Measurements from ENCODE around the gene BIN2.
"Not testable (repeated sequence)": the region's sequence is repeated elsewhere in the genome, so short reads cannot be mapped to it uniquely, and the experiment has no call there.

The BIN2 gene

GRCh38 chr12:51345681-51346080, 21.7 kb upstream of the BIN2 start:
- no peak for DNase-seq (ENCODE audit: low read depth)

GRCh38 chr12:51343201-51343600, 19.2 kb upstream of the BIN2 start:
- DNase-seq (ENCODE audit: low read depth): no peak

DNA sequence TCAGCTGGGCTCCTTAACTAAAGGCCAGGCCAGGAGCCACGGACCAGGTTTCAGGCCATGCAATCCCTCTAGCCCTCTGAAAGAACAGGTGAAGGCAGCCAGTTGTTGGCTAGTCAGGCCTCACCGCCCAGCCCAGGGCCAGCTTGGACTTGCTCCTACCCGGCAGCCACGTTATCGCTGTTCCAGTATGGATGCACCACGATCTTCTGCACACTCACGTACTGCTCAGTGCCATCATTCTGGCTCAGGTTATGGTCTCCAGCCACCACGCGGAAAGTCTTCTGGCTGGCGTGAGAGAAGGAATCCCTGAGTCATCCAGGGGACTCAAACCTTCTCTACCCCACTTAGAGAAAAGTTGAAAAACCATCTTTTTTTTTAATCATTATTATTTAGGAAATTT, 18.4 kb upstream of the BIN2 start:
- no peak for DNase-seq (ENCODE audit: low read depth)

DNA sequence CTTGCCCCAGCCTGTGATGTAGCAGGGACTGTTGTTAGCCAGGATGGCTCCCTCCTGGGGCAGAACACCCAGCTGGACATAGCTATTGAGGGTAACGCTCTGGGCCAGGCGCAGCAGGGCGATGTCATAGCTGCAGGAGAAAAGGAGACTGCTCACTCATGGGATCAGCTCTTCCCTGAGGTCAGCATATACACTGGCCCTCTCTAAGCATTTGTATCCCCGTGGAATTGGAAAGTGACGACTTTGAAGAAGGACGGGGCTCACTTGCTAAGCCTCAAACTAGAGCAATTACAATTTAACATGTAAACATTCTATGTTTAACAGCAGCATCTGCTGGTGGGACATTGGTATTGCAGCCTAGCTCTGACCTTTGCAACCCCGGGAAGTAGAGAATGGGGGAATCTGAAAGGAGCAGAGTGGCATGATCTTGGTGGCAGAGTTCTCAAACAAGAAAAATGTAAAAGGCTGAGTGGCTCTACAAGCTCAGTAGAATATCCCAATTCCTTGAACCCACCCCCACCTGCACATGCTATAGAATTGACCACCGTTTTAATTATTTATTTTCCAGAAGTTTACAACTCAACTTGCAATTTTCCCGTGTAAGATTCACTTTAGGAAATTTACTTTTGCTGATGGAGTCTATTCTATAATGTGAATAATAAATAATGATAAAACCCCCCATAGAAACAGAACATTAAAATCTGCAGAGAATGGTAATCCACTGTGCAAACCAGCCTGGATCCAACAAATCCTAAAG, 17.5 kb upstream of the BIN2 start:
- DNase-seq (ENCODE audit: low read depth): peak; percentile 68

DNA sequence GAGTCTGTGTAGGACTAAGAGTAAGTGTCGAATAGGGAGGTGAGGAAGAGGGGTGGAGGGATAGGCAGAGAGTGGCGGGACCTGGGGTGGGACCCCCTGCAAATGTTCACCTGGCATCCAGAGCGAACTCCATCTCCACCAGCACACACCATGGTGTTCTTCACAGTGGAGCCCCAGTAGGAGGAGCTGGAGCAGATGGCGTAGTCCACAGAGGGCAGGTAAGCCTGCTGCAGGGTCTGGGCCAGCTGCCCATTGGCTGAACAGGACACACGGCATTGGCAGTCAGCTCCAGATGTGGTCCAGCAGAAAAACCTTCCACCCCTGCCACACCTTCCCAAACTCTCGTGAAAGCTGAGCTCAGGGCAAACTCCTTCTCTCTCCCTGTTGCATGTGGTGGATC, 15.8 kb upstream of the BIN2 start:
- no peak for DNase-seq (ENCODE audit: low read depth)

GRCh38 chr12:51337336-51337735, 13.4 kb upstream of the BIN2 start:
- not testable (repeated sequence) for DNase-seq (ENCODE audit: low read depth)

DNA sequence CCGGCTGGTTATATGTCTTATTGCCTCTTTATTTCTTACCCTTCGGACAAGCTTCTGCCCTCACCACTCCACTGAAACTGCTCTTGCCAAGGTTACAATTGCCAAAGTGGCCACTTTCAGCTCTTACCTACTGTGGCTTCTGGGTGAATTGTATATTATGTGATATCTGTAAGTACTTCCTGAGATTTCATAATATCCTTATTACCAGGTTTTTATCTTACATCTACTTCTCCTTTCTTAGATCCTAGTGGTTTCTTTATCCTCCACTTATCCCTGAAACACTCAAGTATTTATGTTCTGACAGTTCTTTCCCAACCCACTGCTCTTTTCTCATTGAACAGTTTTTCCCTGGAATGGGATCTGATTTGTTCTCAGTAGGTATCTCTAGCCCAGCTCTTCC, 12.0 kb upstream of the BIN2 start:
- no peak for DNase-seq (ENCODE audit: low read depth)

- DNase-seq (ENCODE audit: low read depth): no peak
Observed at GRCh38 chr12:51334764-51335163, 10.8 kb upstream of the BIN2 start.

- no peak for DNase-seq (ENCODE audit: low read depth)
Observed at GRCh38 chr12:51333536-51333935, 9.6 kb upstream of the BIN2 start.

DNA sequence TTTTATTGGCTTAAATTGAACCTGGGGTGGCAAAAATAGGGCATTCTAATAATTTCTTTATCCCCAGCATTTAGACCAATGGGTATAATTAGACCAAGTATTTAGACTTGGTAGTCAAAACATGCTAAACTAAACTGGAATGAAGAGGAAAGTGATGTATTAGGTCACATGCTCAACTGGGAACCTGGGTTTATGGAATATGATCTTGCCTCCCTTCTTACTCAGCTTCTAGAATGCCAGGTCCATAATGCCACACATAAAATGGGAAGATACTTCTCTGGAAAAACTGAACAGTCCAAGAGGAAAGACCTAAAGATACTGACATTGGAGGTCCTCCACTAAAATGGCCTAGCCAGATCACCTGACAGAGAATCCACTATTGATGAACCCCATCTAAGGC, 6.2 kb upstream of the BIN2 start:
- DNase-seq (ENCODE audit: low read depth): no peak

DNA sequence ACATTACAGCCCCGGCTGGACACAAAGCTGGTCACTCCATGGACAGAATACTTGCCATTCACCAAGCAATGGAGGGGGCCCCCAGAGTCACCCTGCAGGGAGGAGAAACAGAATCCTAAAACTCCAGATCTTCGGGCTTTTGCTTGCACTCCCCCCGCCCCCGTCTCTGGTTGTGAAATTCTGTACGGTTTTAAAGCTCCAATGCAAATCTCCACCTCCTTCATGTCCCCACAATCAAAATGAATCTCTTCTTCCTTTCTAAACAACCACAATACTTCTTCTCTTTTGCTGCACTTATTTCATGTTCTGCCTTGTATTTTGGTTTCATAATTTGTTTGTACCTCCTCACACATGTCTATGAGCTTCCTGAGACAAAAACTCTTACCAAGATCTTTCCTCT, 5.8 kb upstream of the BIN2 start:
- no peak for DNase-seq (ENCODE audit: low read depth)

DNA sequence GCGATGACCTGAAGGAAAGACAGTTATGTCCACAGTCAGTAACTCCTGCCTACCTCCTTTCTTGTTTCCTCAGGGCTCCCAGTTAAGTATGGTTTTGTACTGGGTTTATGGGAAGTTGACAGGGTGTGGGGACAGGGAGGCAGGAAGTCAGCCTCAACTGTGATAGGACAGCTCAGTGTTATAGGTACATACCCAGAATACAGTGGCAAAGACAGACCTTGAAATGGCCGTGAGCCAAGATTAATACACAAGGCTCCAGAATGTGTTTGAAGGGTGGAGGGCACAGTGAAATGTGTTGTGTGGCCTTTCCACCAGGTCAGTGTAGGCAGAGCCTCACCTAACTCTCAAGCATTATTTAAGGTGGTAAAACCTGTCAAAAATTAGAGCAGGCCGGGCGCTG, 4.6 kb upstream of the BIN2 start:
- DNase-seq (ENCODE audit: low read depth): no peak

DNA sequence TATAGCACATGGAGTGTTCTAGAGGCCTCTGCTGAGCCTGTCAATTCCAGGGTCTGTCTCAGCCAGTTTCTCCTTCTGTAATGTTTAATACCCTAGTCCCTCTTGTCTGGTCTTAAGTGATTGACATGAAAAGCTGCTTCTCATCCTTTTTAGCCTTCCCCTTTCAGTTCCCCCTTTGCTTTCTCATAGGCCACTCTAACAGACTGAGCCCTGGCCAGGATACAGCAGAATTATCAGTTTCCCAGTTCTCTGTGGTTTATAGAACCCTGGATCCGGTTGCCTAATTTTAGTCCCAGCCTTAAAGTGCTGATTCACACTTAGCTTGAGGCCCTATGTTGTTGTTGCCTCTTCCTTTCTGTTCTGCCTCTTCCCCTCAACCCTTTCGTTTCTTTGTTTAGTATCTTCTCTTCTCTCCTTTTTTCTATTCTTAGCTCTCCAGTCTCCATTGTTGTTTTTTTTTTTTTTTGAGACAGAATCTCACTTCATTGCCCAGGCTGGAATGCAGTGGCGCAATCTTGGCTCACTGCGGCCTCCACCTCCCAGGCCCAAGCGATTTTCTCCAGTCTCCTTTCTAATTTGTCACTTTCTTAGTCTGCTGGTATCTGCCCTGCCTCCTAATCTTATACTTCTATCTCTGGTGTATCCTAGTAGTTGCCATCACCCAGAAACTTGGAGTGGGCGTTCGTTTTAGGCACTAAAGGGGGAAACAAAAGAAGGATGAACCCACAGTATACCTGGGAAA, 2.9 kb upstream of the BIN2 start:
- no peak for DNase-seq (ENCODE audit: low read depth)

- DNase-seq (ENCODE audit: low read depth): no peak
Observed at GRCh38 chr12:51324953-51325352, 979 bp upstream of the BIN2 start.

GRCh38 chr12:51323317-51323960, 535 bp downstream of the BIN2 start:
- DNase-seq (ENCODE audit: low read depth): peak; percentile 28

- no peak for DNase-seq (ENCODE audit: low read depth)
Observed at GRCh38 chr12:51322452-51322851, 1.5 kb downstream of the BIN2 start.

- no peak for DNase-seq (ENCODE audit: low read depth)
Observed at GRCh38 chr12:51321882-51322281, 2.1 kb downstream of the BIN2 start.

GRCh38 chr12:51320695-51321320, 3.2 kb downstream of the BIN2 start:
- no peak for DNase-seq (ENCODE audit: low read depth)

GRCh38 chr12:51320311-51320694, 3.7 kb downstream of the BIN2 start:
- no peak for DNase-seq (ENCODE audit: low read depth)

DNA sequence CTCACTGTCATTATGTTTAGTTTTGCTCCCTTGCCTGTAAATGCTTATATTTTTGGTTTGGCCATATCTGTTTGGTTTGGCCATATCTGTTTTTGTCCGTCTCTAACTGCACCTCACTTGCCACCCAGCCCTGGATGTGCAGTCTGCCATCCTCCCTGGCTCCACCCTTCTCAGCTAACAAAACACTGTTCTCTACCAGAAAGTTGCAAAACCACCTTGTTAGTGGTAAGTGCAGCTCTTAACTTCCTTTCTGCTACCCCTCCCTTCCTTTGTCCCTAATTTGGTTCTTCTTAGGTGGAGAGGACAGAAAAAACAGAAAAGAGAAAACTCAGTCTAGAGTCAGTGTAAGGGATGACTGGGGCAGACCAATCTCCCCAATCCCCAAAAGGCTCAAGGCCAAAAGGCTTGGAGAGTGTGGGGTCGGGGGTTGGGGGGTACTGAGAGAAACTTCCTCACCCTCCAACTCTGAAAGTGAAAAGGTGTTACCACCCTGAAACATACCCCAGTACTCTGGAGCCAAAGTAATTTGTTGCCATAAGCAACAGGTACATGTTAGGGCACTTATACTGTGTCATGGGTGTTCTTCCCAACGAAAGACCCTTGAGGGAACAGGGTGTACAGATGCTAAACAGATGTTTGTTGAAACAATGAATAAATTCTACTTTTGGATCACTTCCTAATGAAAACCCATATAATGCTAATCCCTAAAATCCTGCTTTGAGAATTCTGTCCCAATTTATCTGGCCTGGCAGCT, 5.0 kb downstream of the BIN2 start:
- DNase-seq (ENCODE audit: low read depth): no peak

GRCh38 chr12:51318057-51318806, 5.7 kb downstream of the BIN2 start:
- not testable (repeated sequence) for DNase-seq (ENCODE audit: low read depth)
